PC-3 (cell line): ENCODE results near the gene LDHD.

Experiments used
- EZH2 ChIP-seq: fragments of 300-600 bp; sonication (generic); IDR thresholded peaks from one replicate; pipeline ENCODE4 v1.6.1; 2017; ENCODE audit warnings: antibody characterized with exemption, mild to moderate bottlenecking, low read length; ENCODE audit not compliant: unreplicated experiment
- EZH2phosphoT487 ChIP-seq: fragments of 300-600 bp; sonication (generic); IDR thresholded peaks from 2 replicates; pipeline ENCODE4 v1.6.1; 2018; ENCODE audit warnings: mild to moderate bottlenecking, antibody characterized with exemption, low read length, borderline replicate concordance
- TF ChIP-seq, protein P1 (sequence below): fragments of 300-600 bp; sonication (generic); conservative IDR thresholded peaks from 2 replicates; pipeline ENCODE4 v1.5.1; 2017; ENCODE audit warnings: antibody characterized with exemption, low read depth, mild to moderate bottlenecking, low read length

DNA sequence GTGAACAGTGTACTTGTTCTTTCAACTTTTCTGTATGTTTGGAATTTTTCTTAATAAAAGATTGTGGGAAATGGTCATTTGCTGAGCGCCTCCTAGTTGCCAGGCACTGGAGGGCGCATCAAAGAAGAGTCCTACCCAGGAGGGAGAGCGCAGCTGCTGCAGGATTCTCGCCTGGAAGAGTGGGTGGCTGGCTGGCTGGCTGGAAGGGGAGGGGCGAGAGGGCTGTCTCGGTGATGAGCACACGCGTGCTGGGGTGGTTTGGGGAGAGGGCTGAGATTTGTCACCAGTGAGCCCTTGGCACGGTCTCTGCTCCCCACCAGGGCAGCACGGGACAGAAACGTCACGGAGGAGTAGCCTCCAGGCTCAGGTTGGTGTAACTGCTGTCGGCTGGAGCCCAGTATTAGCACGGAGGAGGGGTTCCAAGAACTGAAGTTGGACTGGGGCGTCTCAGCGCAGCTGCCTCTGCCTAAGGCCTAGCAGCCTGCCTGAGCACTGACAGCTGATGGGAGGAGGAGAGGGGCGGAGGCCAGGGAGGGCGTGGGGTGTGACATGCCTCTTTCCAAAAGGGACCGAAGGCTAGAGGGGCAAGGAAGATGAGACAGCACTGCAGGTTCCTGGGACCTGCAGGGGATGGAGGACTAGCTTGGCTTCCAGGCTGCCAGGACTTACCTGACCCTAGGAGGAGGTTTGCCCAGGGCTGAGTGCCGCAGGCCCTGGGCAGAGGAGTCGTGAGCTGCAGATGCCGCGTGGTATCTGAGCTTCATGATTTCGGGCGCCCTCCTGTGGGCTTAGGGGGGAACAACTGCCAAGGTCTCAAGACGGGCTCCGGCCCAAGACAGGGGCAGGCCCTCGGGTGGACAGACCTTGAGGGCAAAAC lies 5.7 kb downstream of the LDHD start:
- TF ChIP-seq, protein P1, sequence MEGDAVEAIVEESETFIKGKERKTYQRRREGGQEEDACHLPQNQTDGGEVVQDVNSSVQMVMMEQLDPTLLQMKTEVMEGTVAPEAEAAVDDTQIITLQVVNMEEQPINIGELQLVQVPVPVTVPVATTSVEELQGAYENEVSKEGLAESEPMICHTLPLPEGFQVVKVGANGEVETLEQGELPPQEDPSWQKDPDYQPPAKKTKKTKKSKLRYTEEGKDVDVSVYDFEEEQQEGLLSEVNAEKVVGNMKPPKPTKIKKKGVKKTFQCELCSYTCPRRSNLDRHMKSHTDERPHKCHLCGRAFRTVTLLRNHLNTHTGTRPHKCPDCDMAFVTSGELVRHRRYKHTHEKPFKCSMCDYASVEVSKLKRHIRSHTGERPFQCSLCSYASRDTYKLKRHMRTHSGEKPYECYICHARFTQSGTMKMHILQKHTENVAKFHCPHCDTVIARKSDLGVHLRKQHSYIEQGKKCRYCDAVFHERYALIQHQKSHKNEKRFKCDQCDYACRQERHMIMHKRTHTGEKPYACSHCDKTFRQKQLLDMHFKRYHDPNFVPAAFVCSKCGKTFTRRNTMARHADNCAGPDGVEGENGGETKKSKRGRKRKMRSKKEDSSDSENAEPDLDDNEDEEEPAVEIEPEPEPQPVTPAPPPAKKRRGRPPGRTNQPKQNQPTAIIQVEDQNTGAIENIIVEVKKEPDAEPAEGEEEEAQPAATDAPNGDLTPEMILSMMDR, result peak; percentile 75
- TF ChIP-seq EZH2, result no peak
- no peak for TF ChIP-seq EZH2phosphoT487
